Measurements from ENCODE around the gene RBMX.
"Not testable (repeated sequence)": the region's sequence is repeated elsewhere in the genome, so short reads cannot be mapped to it uniquely, and the experiment has no call there.

Gene RBMX

GRCh38 chrX:136896121-136896914 is 15.8 kb upstream of the RBMX start:
- TF ChIP-seq CTCF (IDR thresholded peaks at IDR 0.05; ENCODE audit: control extremely low read depth, extremely low read depth, low read depth, missing control alignments): no peak
- DNase-seq (ENCODE audit: extremely low spot score): no peak
- ChIA-PET POLR2A (no interaction called here), CTCF (no interaction called here)

- no peak for TF ChIP-seq CTCF (IDR thresholded peaks at IDR 0.05; ENCODE audit: control extremely low read depth, extremely low read depth, low read depth, missing control alignments)
- no peak for DNase-seq (ENCODE audit: extremely low spot score)
- CTCF ChIA-PET: no interaction called here
- POLR2A ChIA-PET: no interaction called here
Measured at GRCh38 chrX:136892412-136892811, 11.9 kb upstream of the RBMX start.

GRCh38 chrX:136890596-136890995 is 10.1 kb upstream of the RBMX start:
- CTCF ChIA-PET, POLR2A ChIA-PET: not testable (repeated sequence)

GRCh38 chrX:136889269-136889668 is 8.7 kb upstream of the RBMX start:
- POLR2A ChIA-PET: no interaction called here
- DNase-seq (ENCODE audit: extremely low spot score): no peak
- TF ChIP-seq CTCF (IDR thresholded peaks at IDR 0.05; ENCODE audit: control extremely low read depth, extremely low read depth, low read depth, missing control alignments): no peak
- CTCF ChIA-PET: no interaction called here

More at GRCh38 chrX:136890596-136890995, 10.1 kb upstream of the RBMX start:
- not testable (repeated sequence) for DNase-seq (ENCODE audit: extremely low spot score)

GRCh38 chrX:136880003-136880451 is 498 bp downstream of the RBMX start:
- no peak for TF ChIP-seq CTCF (IDR thresholded peaks at IDR 0.05; ENCODE audit: control extremely low read depth, extremely low read depth, low read depth, missing control alignments)
- ChIA-PET CTCF (interaction anchor here (1.5 kb wide), 1 partner anchor 45 kb away, joined by 3 read pairs; no protein-coding TSS in a partner anchor), POLR2A (interaction anchor here (0.7 to 1.3 kb wide), 7 partner anchors 9 to 263 kb away, joined by 3 to 12 read pairs (median 5); no protein-coding TSS in a partner anchor)
- DNase-seq (ENCODE audit: extremely low spot score): no peak

- TF ChIP-seq CTCF (IDR thresholded peaks at IDR 0.05; ENCODE audit: control extremely low read depth, extremely low read depth, low read depth, missing control alignments): no peak
- ChIA-PET CTCF (no interaction called here), POLR2A (interaction anchor here (0.6 to 1.3 kb wide), 4 partner anchors 9 to 29 kb away, joined by 3 to 5 read pairs (median 4); no protein-coding TSS in a partner anchor)
- no peak for DNase-seq (ENCODE audit: extremely low spot score)
Measured at GRCh38 chrX:136879001-136879687, 1.4 kb downstream of the RBMX start.

- CTCF ChIA-PET: no interaction called here
- POLR2A ChIA-PET: interaction anchor here (0.5 kb wide), 1 partner anchor 905 kb away, joined by 3 read pairs; no protein-coding TSS in a partner anchor
- TF ChIP-seq CTCF (IDR thresholded peaks at IDR 0.05; ENCODE audit: control extremely low read depth, extremely low read depth, low read depth, missing control alignments): no peak
- DNase-seq (ENCODE audit: extremely low spot score): no peak
Measured at GRCh38 chrX:136878423-136878822, 2.1 kb downstream of the RBMX start.

GRCh38 chrX:136874114-136874513 is 6.4 kb downstream of the RBMX start:
- CTCF ChIA-PET: not testable (repeated sequence)

GRCh38 chrX:136873210-136873609 is 7.3 kb downstream of the RBMX start:
- POLR2A ChIA-PET, CTCF ChIA-PET: not testable (repeated sequence)

More at GRCh38 chrX:136874114-136874513, 6.4 kb downstream of the RBMX start:
- DNase-seq (ENCODE audit: extremely low spot score); POLR2A ChIA-PET: not testable (repeated sequence)

More at GRCh38 chrX:136873210-136873609, 7.3 kb downstream of the RBMX start:
- DNase-seq (ENCODE audit: extremely low spot score): not testable (repeated sequence)
